ENCODE data around the gene SPDYE1.

Gene SPDYE1

DNA sequence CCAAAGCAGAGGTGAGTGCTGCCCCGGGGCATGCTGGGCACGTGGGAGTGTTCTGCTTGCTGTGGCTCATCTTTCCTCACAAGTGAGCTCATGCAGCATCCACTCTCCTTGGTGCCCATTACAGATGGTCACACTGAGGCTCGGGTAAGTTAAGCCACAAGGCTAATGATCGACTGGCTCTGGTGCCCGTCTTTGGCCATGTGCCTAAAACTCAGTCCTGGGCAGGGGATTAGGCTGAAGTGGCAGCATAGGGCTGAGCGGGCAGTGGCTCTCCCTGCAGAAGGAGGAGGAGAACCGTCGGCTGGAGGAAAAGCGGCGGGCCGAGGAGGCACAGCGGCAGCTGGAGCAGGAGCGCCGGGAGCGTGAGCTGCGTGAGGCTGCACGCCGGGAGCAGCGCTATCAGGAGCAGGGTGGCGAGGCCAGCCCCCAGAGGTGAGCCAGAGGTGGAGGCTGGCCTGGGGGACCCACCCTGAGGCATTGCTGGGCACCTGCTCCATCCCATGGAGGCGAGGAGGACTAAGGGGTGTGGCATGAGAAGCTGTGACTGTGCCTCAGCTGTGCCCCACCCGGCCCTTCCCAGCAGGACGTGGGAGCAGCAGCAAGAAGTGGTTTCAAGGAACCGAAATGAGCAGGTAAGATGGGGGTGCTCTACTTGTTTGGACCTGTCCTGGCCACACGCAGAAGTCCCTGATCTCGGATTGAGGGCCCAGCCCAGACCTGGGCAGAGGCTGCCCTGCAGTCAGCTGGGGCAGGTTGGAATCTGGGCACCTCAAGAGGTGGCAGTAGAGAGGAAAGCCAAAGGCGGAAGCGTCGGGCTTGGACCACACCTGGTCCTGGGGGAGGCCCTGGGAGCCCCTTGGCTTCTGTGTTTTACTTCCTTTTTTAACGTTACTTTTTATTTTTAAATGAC is 60.4 kb downstream of the SPDYE1 start:
- H3K4me3 ChIP-seq (ENCODE audit: low read length): no peak overlapping the region
- peak; percentile 79 for DNase-seq (ENCODE audit: low read depth)
- no peak for TF ChIP-seq CTCF (IDR thresholded peaks at IDR 0.05; ENCODE audit: insufficient read depth, low read depth, low read length, missing control alignments)

DNA sequence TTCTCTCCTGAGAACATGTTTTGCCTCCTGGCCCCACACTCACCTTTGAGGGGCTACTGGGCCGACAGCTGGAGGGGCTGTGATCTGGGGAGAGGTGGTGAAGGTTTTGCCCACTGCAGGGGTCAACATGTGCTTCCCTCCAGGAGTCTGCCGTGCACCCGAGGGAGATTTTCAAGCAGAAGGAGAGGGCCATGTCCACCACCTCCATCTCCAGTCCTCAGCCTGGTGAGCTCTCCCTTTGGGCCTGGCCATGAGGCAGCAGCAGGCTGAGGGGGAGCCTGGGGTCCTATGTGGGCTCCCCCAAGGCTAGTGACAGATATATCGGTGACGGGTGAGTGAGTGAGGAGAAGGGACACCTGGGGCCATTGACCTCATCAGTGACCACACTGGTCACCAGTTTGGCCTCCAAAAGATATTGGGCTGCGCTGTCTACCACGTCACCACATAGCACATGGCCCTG is 61.1 kb downstream of the SPDYE1 start:
- DNase-seq (ENCODE audit: low read depth): no peak
- TF ChIP-seq CTCF (IDR thresholded peaks at IDR 0.05; ENCODE audit: insufficient read depth, low read depth, low read length, missing control alignments): no peak
- H3K4me3 ChIP-seq (ENCODE audit: low read length): no peak overlapping the region

DNA sequence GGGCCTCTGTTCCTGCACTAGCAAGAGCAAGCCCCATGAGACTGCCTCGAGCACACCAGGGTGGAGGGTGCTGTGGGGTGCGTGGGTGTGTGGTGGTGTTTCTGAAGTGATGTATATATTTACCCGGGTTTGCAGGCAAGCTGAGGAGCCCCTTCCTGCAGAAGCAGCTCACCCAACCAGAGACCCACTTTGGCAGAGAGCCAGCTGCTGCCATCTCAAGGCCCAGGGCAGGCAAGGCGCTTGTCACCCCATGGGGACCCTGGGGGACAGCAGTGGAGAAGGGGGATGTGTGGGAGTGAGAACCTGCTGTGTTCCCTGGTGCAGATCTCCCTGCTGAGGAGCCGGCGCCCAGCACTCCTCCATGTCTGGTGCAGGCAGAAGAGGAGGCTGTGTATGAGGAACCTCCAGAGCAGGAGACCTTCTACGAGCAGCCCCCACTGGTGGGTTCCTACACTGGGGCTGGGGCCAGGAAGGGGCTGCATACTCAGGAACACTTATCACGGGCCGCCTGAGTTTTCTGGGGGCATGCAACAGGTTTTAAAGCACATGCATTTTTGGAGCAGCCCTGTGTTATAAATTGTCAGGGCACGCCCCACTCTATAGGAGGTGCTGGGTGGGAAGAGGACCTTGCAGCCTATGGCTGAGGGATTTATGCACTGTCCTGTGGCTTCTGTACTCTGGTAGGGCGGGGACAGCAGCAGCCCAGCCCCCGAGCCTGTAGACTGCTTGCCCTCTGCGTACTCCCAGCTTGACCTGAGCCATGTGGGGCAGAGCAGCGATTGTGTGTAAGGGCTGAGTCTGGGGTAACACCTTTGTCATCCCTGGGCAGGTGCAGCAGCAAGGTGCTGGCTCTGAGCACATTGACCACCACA is 61.8 kb downstream of the SPDYE1 start:
- TF ChIP-seq CTCF (IDR thresholded peaks at IDR 0.05; ENCODE audit: insufficient read depth, low read depth, low read length, missing control alignments): no peak
- H3K4me3 ChIP-seq (ENCODE audit: low read length): no peak overlapping the region
- DNase-seq (ENCODE audit: low read depth): no peak
